HG03025 (cell line): Measurements from ENCODE around the gene CWC22.
"Not testable (repeated sequence)": the region's sequence is repeated elsewhere in the genome, so short reads cannot be mapped to it uniquely, and the experiment has no call there.

Source experiments
- ATAC-seq: cut with Tn5 transposase; IDR thresholded peaks from one replicate; pipeline ENCODE4 v1.9.1; 2021; ENCODE audit warnings: mild to moderate bottlenecking, moderate library complexity; ENCODE audit not compliant: unreplicated experiment, low FRiP score

The CWC22 gene

DNA sequence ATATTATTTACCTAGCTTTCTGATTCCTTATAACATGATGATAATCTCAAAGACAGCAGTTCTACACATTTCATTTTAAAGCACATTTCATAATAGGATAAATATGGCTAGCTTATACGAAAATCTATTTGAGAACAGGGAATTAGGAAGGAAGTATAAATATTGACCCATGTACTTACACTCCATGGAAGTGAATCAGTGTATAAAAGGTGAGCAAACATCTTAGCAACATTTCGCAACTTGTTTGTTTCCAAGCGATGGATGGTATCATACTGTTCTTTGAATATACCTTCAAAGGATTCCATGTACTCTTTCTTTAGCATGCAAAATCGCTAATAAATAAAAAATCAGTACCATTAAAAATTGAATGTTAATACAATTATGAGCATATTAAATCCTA lies 53.1 kb downstream of the CWC22 start:
- ATAC-seq, result no peak

- ATAC-seq, result no peak
Observed at GRCh38 chr2:179953359-179953758, 53.7 kb downstream of the CWC22 start.

GRCh38 chr2:179952658-179953057 lies 54.4 kb downstream of the CWC22 start:
- ATAC-seq, result peak; percentile 57

DNA sequence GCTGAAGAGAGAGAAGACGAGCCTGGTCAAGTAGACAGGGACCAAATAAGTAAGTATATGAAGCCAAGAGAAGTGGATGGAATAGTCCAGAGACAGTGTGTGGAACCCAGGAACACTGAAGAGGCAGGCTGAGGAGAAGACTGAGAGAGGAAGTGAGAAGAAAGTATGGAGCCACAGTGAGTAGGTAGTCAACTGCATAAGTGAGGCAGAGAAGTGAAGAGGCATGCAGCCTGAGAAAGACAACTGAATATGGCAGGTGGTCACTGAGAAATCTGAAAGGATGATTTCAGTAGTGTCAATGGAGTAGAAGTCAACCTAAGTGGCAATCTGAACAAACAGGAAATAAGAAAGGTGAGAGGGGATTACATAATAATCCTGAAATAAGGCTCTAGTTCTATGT lies 55.4 kb downstream of the CWC22 start:
- ATAC-seq, result peak; percentile 85

GRCh38 chr2:179950391-179950790 lies 56.7 kb downstream of the CWC22 start:
- no peak for ATAC-seq

- no peak for ATAC-seq
Observed at GRCh38 chr2:179949438-179949837, 57.7 kb downstream of the CWC22 start.

GRCh38 chr2:179948058-179948457 lies 59.0 kb downstream of the CWC22 start:
- ATAC-seq, result no peak

GRCh38 chr2:179946810-179947615 lies 60.1 kb downstream of the CWC22 start:
- ATAC-seq, result no peak

DNA sequence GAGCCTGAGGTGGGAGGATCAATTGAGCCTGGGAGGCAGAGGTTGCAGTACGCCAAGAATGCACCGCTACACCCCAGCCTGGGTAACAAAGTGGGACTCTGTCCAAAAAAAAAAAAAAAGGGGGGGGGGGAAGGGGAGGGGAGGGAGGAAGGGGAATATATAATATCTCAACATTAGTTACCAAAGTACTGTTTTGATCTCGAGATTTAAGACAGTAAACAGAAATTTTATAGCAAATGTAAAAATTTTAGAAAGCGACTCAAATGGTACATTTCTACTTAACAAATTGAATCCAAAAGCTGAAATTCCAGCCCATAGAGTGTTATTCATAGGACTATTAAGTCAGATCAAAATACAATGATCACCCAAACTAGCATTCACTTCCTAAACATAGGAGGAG lies 60.8 kb downstream of the CWC22 start:
- no peak for ATAC-seq

- ATAC-seq, result no peak
Observed at GRCh38 chr2:179939259-179939658, 67.8 kb downstream of the CWC22 start.

- ATAC-seq, result no peak
Observed at GRCh38 chr2:179938026-179938425, 69.1 kb downstream of the CWC22 start.

DNA sequence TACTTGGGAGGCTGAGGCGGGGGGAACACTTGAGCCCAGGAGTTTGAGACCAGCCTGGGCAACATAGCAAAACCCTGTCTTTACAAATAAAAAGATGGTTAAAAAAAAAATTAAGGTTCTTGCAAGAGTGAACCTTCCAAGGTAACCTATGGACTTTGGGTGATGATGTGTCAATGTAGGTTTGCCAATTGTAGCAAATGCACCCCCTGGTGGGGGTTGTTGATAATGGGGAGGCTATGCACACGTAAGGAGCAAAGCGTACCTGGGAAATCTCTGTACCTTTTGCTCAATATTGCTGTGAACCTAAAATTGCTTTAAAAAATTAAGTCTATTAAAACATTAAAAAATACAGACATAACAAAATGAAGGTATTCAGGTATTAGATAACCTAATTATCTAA lies 70.4 kb downstream of the CWC22 start:
- ATAC-seq, result peak; percentile 53

DNA sequence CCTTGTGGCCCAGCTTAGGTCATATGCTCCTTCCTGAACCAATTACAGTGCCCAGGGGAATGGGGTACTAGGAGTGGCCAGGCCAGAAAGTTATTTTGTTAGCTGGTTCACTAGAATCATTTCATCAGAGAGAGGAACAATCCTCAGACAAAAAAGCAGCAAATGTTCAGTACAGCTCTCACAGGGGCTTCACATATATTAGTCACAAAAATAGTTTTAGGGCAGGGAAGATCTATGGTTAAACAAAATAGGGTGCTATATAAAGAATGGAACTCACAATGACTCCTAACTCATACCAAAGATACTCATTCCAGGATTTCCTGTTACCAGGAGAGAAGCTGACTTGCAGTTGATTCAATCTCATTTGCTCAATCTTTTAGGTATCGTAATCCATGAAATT lies 71.0 kb downstream of the CWC22 start:
- no peak for ATAC-seq

GRCh38 chr2:179932786-179933185 lies 74.3 kb downstream of the CWC22 start:
- ATAC-seq, result no peak

- no peak for ATAC-seq
Observed at GRCh38 chr2:179931502-179931901, 75.6 kb downstream of the CWC22 start.

DNA sequence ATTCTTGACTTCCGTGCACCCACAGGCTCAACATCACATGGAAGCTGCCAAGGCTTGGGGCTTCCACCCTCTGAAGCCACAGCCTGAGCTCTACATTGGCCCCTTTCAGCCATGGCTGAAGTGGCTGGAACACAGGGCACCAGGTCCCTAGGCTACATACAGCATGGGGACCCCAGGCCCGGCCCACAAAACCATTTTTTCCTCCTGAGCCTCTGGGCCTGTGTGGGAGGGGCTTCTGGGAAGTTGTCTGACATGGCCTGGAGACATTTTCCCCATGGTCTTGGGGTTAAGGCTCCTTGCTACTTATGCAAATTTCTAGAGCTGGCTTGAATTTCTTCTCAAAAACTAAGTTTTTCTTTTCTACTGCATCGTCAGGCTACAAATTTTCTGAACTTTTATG lies 77.1 kb downstream of the CWC22 start:
- ATAC-seq, result not testable (repeated sequence)

DNA sequence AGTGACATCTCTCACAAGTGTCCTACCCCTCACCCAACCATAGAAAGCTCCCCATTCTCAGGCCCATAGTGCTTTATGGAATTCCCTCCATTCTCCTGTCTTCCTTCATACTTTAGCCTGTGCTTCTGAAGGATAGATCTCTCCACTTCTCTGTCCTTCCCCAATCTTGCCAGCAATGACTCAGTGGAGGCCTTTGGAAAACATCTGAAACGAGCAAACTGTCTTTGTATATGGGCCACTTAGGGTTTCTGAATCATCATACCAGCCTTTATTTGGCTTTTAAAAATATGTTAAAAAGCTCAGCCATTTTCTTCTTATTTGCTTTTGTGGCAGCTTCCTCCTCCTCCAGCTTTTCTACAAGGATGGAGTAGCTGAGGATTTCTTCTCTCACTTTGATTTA lies 80.1 kb downstream of the CWC22 start:
- ATAC-seq, result no peak

GRCh38 chr2:179925713-179926112 lies 81.4 kb downstream of the CWC22 start:
- ATAC-seq, result no peak

DNA sequence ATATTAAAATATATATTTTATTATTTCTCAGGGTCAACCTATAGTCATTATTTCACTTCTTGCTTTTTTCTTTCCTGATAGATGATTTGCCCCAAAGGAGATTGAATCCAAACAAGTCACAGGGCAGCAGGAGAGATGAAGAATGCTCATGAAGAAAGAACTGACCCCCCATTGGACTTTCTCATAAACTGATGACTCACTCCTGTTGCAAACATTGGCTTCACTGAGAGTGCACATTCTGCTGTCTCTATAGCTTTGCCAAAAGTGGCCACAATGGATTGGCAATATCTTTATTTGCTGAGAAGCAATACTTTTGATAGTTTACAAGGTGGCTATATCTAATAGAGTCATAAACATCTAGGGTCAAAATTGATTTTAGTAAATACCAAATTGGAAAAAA lies 89.8 kb downstream of the CWC22 start:
- ATAC-seq, result no peak

DNA sequence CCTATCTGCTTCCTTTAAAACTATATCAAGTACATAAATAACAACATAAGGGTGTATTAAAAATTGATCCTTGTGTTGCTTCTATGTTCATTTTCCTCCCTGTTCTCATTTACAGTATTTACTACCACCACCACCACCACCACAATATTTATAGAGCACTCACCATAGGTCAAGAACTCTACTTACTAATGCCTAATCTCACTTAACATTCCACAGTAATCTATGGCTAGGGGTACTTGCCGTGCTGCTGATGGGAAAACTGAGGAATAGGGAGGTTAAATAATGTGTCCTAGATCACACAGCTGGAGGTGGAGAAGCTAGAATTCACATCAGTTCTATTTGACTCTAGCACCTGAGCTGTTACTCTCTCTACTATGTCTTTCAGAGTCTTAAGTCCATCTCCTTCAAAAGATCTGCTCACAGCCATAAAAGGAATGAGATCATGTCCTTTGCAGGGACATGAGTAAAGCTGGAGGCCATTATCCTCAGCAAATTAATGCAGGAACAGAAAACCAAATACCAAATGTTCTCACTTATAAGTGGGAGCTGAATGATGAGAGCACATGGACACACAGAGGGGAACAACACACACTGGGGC lies 91.6 kb downstream of the CWC22 start:
- no peak for ATAC-seq

- no peak for ATAC-seq
Observed at GRCh38 chr2:179913809-179914208, 93.3 kb downstream of the CWC22 start.

- no peak for ATAC-seq
Observed at GRCh38 chr2:179911569-179911968, 95.5 kb downstream of the CWC22 start.
